Central memory CD4-positive, alpha-beta T cell (primary cell): ENCODE measurements around the gene ERBB2.
"Not testable (repeated sequence)": the region's sequence is repeated elsewhere in the genome, so short reads cannot be mapped to it uniquely, and the experiment has no call there.

Experiments
- DNase-seq: peaks from one replicate; pipeline ENCODE4 v3.0.0; 2022

The ERBB2 gene

GRCh38 chr17:39679521-39680192, 20.2 kb upstream of the ERBB2 start:
- peak; percentile 51 for DNase-seq

GRCh38 chr17:39683295-39683939, 16.4 kb upstream of the ERBB2 start:
- DNase-seq: no peak

DNA sequence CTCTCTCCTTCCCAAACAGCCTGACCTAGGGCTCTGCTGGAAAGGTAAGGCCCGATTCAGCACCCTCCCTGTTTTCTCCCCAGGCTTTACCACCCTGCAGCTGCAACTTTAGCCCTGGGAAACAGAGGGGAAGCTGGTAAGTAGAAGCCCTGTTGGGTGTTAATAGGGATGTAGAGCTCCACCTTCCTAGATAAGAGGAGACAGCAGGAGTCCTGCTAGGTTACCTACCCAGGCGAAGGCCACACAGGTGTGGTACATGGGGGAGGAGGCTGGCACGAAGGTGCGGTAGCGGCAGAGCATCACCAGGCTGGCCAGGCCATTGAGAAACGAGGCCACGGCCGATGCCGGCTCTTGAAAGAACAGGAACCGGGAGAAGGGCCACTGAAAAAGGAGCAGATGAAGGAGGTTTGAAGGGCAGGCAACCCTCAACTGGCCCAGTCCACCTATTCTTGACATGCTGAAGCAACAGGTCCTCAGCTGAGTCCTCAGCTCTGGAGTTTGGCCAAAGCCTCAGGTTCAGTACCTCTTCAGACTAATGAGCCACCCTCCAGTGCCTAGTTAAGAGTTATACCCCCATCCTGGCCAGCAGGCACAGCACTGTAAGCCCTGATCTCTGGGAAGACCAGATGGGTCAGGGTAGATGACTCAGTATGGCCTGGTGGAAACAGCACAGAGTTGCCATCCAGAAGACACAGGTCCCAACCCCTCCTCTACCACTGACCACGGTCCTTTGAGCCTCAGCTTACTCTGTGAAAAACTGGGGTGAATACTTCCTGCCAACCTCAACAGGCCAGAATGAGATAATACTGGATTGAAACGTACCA, 15.3 kb upstream of the ERBB2 start:
- DNase-seq: no peak

DNA sequence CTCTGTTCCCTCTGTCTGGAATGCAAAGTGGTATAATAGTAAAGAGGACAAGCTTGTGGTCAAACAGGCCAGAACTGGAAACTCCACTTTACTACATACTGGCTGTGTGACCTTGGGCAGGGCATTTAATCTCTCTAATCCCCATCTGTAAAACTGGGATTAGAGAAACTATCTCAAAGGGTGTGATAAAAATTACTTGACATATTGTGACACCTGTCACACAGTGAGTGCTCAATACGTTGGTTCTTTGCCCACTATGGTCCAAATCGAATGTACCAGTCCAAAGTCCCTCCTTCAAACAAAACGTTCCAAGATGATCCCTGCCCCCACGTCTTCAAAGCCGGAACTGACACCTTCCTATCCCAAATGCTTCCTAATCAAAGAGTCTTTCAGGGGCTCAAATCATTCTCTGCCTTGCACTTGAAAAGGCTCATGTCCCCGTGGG, 12.7 kb upstream of the ERBB2 start:
- no peak for DNase-seq

DNA sequence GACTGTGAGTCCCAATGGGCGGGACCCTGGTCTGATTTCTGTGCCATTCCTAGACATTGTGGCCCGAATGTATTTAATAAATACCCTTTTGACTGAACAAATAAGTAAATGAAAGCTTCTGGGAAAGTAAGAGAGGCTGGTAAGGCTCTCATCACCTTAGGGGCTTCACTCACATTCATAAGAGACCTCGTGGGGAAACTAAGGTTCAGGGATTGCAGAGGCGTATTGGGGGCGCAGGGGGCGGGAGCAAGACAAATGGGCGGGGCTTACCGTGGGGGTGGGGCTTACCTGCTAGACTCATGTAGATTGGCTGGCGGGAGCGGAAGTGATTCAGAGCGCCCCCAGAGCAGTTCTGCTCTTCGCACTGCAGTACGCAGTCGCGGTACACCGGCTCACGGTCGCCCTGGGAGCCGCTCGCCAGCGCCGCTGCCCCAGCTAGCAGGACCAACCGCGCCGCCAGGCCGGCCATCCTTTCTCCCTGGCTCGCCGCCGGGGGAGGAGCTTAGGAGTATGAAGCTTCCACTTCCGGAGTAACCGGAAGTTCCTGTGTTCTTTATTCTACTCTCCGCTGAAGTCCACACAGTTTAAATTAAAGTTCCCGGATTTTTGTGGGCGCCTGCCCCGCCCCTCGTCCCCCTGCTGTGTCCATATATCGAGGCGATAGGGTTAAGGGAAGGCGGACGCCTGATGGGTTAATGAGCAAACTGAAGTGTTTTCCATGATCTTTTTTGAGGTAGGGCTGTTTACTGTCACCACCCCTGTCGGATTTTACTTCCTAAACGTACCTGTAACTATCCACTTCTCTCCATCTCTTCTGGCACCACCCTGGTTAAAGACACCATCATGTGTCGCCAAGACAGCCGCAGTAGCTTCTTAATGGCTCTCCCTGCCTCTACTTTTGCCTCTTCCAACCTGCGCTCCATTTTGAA, 12.1 kb upstream of the ERBB2 start, which contains the start of gene PGAP3:
PGAP3 (minus strand) TSS at position 512 of the 929 bp plus-strand sequence; CDS start at position 469, 43 bp downstream.
- peak; percentile 79 for DNase-seq

DNA sequence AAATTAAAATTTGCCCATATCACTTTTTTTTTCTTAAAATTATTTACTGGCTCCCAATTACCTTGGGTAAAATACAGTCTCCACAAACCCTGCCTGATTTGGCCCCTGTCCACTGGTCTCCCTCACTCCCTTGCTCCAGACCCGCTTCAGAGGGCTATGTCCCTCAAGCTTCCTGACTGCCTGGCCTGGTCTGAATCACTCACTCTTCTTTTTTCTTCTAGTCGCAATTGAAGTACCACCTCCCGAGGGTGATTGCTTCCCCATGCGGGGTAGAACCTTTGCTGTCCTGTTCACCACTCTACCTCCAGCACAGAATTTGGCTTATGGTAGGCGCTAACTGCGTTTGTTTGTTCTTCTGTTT, 11.4 kb upstream of the ERBB2 start:
- no peak for DNase-seq

GRCh38 chr17:39688945-39689344, 10.9 kb upstream of the ERBB2 start:
- no peak for DNase-seq

- DNase-seq: no peak
These were observed 5.3 kb upstream of the ERBB2 start for GRCh38 chr17:39694593-39694992.

GRCh38 chr17:39695089-39695474, 4.8 kb upstream of the ERBB2 start:
- no peak for DNase-seq

DNA sequence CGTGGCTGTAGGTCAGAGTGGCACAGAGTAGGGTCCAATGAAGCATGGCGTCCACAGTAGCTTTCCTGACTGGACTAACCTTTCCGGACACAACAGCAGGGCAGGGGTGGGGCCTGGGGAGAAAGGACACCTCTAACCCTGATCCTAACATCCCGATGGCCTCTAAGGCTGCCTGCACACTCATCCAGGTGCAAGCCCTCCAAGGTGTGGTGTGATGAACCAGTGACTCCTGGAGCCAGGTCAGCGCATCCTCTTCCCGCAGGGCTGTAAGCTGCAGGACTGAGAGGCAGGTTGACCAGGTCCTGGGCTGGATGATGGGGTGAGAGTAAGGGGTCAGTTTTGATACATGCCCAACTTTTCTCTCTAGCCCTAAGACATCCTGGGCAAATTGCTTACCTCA, 3.1 kb upstream of the ERBB2 start:
- no peak for DNase-seq

- no peak for DNase-seq
These were observed 1.9 kb upstream of the ERBB2 start for GRCh38 chr17:39697961-39698360.

- not testable (repeated sequence) for DNase-seq
These were observed 577 bp upstream of the ERBB2 start for GRCh38 chr17:39699157-39699817.

DNA sequence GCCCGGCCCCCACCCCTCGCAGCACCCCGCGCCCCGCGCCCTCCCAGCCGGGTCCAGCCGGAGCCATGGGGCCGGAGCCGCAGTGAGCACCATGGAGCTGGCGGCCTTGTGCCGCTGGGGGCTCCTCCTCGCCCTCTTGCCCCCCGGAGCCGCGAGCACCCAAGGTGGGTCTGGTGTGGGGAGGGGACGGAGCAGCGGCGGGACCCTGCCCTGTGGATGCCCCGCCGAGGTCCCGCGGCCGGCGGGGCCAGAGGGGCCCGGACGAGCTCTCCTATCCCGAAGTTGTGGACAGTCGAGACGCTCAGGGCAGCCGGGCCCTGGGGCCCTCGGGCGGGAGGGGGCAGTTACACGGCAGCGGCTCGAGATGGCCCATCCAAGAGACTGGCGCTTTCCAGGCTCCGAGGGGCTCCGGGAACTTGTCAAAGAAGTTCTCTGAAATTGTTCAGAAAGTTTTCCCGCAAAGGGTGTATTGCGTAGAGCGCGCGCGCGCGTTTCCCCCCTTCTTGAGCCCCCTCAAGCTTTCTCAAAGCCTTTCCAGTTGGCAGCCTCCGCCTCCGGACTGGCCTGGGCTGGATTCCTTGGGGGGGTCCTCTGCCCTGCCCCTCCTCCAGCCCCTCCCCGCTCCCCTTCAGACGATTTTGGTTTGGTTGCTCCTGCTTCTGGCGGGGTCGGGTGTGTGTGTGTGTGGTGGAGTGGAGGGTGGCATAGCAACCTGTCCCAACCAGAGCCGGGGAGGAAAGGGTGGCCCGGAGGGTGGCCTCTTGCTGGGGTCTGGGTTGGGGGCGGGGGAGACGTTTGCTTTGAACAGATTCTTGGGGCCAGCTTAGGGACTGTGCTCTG, 504 bp downstream of the ERBB2 start:
- no peak for DNase-seq

DNA sequence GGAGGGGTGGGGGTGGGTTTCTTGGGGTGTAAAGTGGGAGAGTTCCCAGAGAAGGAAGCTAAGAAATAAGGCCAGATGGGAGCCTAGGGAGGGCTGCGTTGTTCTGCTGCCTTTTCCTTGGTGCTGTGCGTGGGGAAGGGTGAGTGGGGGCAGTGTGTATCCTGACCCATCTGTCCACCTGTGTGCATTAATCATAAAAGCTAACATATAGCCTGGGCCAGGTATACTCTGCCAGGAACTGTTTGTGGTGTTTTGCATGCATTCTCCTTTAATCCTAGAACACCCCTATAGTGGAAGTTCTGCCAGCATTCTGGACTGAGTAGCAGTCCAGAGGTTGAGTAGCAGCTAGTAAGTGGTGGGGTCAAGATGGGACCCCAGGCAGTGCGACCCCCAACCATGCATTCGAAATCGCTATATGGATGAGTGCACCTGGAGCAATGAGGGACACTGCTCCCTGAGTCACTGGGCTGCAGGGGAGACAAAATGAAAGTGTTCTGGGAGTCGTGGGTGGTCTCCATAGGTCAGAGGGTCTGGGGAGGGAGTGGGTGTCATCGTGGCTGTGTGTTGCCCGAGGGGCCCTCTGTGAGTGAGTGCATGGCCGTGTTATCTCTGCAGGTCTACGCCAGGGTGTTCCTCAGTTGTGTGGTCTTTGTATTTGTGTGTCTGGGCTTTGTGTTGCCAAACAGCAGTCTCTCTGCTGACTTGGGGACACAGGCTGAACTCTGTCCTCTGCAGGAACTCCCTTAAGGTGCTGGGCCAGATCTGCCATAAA, 1.3 kb downstream of the ERBB2 start:
- DNase-seq: no peak

- DNase-seq: no peak
These were observed 2.0 kb downstream of the ERBB2 start for GRCh38 chr17:39701784-39702422.

GRCh38 chr17:39702901-39703893, 3.3 kb downstream of the ERBB2 start:
- no peak for DNase-seq

DNA sequence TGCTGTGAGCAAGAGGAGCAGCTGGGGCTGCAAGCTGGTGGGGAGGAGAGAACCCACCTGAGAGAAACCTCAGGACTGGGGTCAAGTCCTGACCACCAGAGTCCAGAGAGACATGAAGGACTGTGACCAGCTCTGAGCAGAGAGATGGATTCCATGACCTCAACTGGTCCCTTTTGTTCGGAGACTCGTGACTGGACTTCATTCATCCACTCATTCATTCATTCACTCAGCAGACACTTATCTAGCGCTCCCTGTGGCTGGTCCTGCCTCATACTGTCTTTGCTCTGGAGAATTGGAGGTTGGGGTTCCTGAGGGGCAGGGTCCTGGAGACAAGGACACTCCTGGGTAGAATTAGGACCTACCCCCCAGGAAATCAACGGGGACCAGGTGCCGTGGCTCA, 4.0 kb downstream of the ERBB2 start:
- DNase-seq: no peak

GRCh38 chr17:39704821-39705551, 5.1 kb downstream of the ERBB2 start:
- DNase-seq: no peak
